IMR-90 (cell line): ENCODE measurements around the gene USP54. TPM values are rescaled to one million over a fixed set of nuclear protein-coding genes. Genes with fewer than 3 reads are reported as not detected.
"Not testable (repeated sequence)": the region's sequence is repeated elsewhere in the genome, so short reads cannot be mapped to it uniquely, and the experiment has no call there.

Experiments used
- ATAC-seq: fragments of 200-7000 bp; cut with Tn5 transposase; 2 replicates; pipeline ENCODE4 v1.9.1; 2020; ENCODE audit warnings: low read depth, mild to moderate bottlenecking, moderate library complexity
- BruUV-seq: library from RNA; stranded (reverse); fragments of 400-500 nt; replicated peaks from 2 replicates; lab custom pipeline; 2021; lab: Mats Ljungman, UMichigan
- CTCF ChIA-PET: fragments of 300-600 bp; formaldehyde crosslinking; extraction: SDS; loops from one replicate; lab custom pipeline; 2021; ENCODE audit warnings: antibody characterized with exemption; lab: Yijun Ruan, JAX
- POLR2A ChIA-PET: fragments of 300-600 bp; sonication (Branson Sonifier 250); formaldehyde crosslinking; loops from one replicate; lab custom pipeline; 2022; ENCODE audit warnings: antibody characterized with exemption; ENCODE audit not compliant: unreplicated experiment; lab: Charles Lee
- DNase-seq: peaks from one replicate; pipeline ENCODE4 v3.0.0; 2013
- H2AFZ ChIP-seq: replicated peaks from 2 replicates; pipeline ENCODE3; 2013; ENCODE audit warnings: low read length, mild to moderate bottlenecking; ENCODE audit not compliant: poor library complexity
- H2AK5ac ChIP-seq: 2 replicates; pipeline ENCODE4 v1.6.1; 2013; ENCODE audit warnings: low read depth, low read length, inconsistent platforms
- H2AK9ac ChIP-seq: replicated peaks from 2 replicates; pipeline ENCODE3; 2013; ENCODE audit warnings: mild to moderate bottlenecking, low read depth, low read length, moderate library complexity; ENCODE audit not compliant: poor library complexity
- H2BK120ac ChIP-seq: 2 replicates; pipeline ENCODE4 v1.6.1; 2013; ENCODE audit warnings: low read depth, low read length, inconsistent platforms
- H2BK15ac ChIP-seq: 3 replicates; pipeline ENCODE4 v1.6.1; 2013; ENCODE audit warnings: low read depth, low read length, inconsistent platforms
- H2BK20ac ChIP-seq: 2 replicates; pipeline ENCODE4 v1.6.1; 2013; ENCODE audit warnings: low read depth, mild to moderate bottlenecking, inconsistent platforms, low read length, moderate library complexity
- H2BK5ac ChIP-seq: 2 replicates; pipeline ENCODE4 v1.6.1; 2013; ENCODE audit warnings: mild to moderate bottlenecking, low read depth, low read length, inconsistent platforms; ENCODE audit not compliant: poor library complexity, severe bottlenecking
- H3K14ac ChIP-seq: replicated peaks from 2 replicates; pipeline ENCODE4 v1.6.1; 2013; ENCODE audit warnings: low read depth, low read length, inconsistent platforms
- H3K18ac ChIP-seq: 2 replicates; pipeline ENCODE4 v1.6.1; 2013; ENCODE audit warnings: low read depth, low read length, control low read depth
- H3K23ac ChIP-seq: 2 replicates; pipeline ENCODE4 v1.6.1; 2013; ENCODE audit warnings: low read depth, low read length, inconsistent platforms
- H3K27ac ChIP-seq: 2 replicates; pipeline ENCODE4 v1.5.1; 2013; ENCODE audit warnings: mild to moderate bottlenecking, control low read depth, low read length; ENCODE audit not compliant: insufficient read depth
- H3K27me3 ChIP-seq: 2 replicates; pipeline ENCODE4 v1.6.1; 2013; ENCODE audit warnings: low read length; ENCODE audit not compliant: control insufficient read depth, insufficient read depth
- H3K36me3 ChIP-seq: 2 replicates; pipeline ENCODE4 v1.6.1; 2013; ENCODE audit warnings: low read length, mixed read lengths; ENCODE audit not compliant: control insufficient read depth, insufficient read depth
- H3K4ac ChIP-seq: 2 replicates; pipeline ENCODE4 v1.6.1; 2013; ENCODE audit warnings: low read depth, low read length, inconsistent platforms
- H3K4me1 ChIP-seq: 2 replicates; pipeline ENCODE4 v1.6.1; 2013; ENCODE audit warnings: low read length, mixed read lengths; ENCODE audit not compliant: control insufficient read depth, insufficient read depth
- H3K4me2 ChIP-seq: 2 replicates; pipeline ENCODE4 v1.6.1; 2013; ENCODE audit warnings: low read depth, mild to moderate bottlenecking, control low read depth, low read length, moderate library complexity
- H3K4me3 ChIP-seq: 2 replicates; pipeline ENCODE4 v1.5.1; 2013; ENCODE audit warnings: low read depth, mild to moderate bottlenecking, control low read depth, low read length, moderate library complexity; ENCODE audit not compliant: insufficient read depth
- H3K56ac ChIP-seq: 2 replicates; pipeline ENCODE4 v1.6.1; 2013; ENCODE audit warnings: low read length, inconsistent platforms; ENCODE audit not compliant: insufficient read depth; ENCODE audit errors: extremely low read depth
- H3K79me1 ChIP-seq, 2 experiments: 2 replicates each; pipeline ENCODE4 v1.6.1; 2013; ENCODE audit warnings: low read length in 2 of 2, inconsistent platforms in 1 of 2, low read depth in 1 of 2
- H3K9ac ChIP-seq: 2 replicates; pipeline ENCODE4 v1.6.1; 2013; ENCODE audit warnings: low read depth, low read length, control low read depth
- H3K9me1 ChIP-seq: 2 replicates; pipeline ENCODE4 v1.6.1; 2013; ENCODE audit warnings: low read length, inconsistent platforms; ENCODE audit not compliant: insufficient read depth
- H3K9me3 ChIP-seq: 2 replicates; pipeline ENCODE4 v1.6.1; 2013; ENCODE audit warnings: low read length; ENCODE audit not compliant: control insufficient read depth, insufficient read depth
- H4K20me1 ChIP-seq: 2 replicates; pipeline ENCODE4 v1.6.1; 2013; ENCODE audit warnings: low read length, inconsistent platforms; ENCODE audit not compliant: insufficient read depth
- H4K5ac ChIP-seq: 2 replicates; pipeline ENCODE4 v1.6.1; 2013; ENCODE audit warnings: mild to moderate bottlenecking, low read depth, low read length, control low read depth
- H4K8ac ChIP-seq, 2 experiments: 2 replicates each; pipeline ENCODE4 v1.6.1; 2013; ENCODE audit warnings: low read depth in 2 of 2, low read length in 2 of 2, control low read depth in 1 of 2, inconsistent platforms in 1 of 2
- H4K91ac ChIP-seq: 2 replicates; pipeline ENCODE4 v1.6.1; 2013; ENCODE audit warnings: low read depth, low read length, inconsistent platforms; ENCODE audit not compliant: insufficient read depth
- WGBS, 2 experiments: methylation state at CpG; one replicate each; pipeline versions ENCODE4 v1.1.5 to v1.1.7; 2013; ENCODE audit warnings: missing lambda C conversion rate in 2 of 2; ENCODE audit not compliant: insufficient read length in 1 of 2; ENCODE audit errors: extremely low coverage in 2 of 2; 5-methylcytosine and 5-hydroxymethylcytosine counted together
- dilution Hi-C: fragments of 300-500 bp; cut with HindIII; formaldehyde crosslinking; loops from one replicate; pipeline ENCODE4 v1.14.3; 2018; ENCODE audit warnings: low sequenced_read_pairs; ENCODE audit not compliant: unreplicated experiment
- in situ Hi-C: fragments of 300-500 bp; cut with MboI; formaldehyde crosslinking; loops from 3 replicates; pipeline ENCODE4 v1.14.3; 2019; ENCODE audit warnings: low sequenced_read_pairs, inconsistent platforms, mixed read lengths
- intact Hi-C: fragments of 100-400 bp; cut with micrococcal nuclease; formaldehyde crosslinking; loops from 2 replicates; pipeline ENCODE4 v1.10.0; 2022
- polyA plus RNA-seq, 3 experiments: library from polyadenylated mRNA; depleted of rRNA; stranded (reverse); fragments of >200 nt; gene quantifications; 2 replicates each; pipeline ENCODE4 v1.2.3, GENCODE V29; 2012; ENCODE audit warnings: low replicate concordance in 1 of 3
- total RNA-seq: library from RNA; depleted of rRNA; stranded (reverse); fragments of >200 nt; gene quantifications from 2 replicates; pipeline ENCODE4 v1.2.3, GENCODE V29; 2012

Gene USP54
- total and polyA plus RNA-seq, 2 of the 4 experiments (the other 2 are of a cell fraction), result 4.0 to 7.9 TPM

- H4K8ac ChIP-seq, H3K4me1 ChIP-seq, H3K27ac ChIP-seq, H2BK120ac ChIP-seq, H3K9me1 ChIP-seq, H3K27me3 ChIP-seq, H3K4me2 ChIP-seq, H4K91ac ChIP-seq, H4K5ac ChIP-seq, in situ Hi-C loops, H2AK5ac ChIP-seq, DNase-seq, H2AK9ac ChIP-seq, dilution Hi-C loops, H3K36me3 ChIP-seq, intact Hi-C loops, H2BK15ac ChIP-seq, H3K23ac ChIP-seq, H2BK20ac ChIP-seq, H2AFZ ChIP-seq, H3K14ac ChIP-seq, BruUV-seq, H3K79me1 ChIP-seq, H4K20me1 ChIP-seq, POLR2A ChIA-PET, ATAC-seq, H3K56ac ChIP-seq, CTCF ChIA-PET, H3K4me3 ChIP-seq, H3K4ac ChIP-seq, H3K18ac ChIP-seq, H3K9ac ChIP-seq, H2BK5ac ChIP-seq, H3K9me3 ChIP-seq: not testable (repeated sequence)
- 100% methylated on average over 1 of the region's 7 CpGs; no CpG with 5 or more reads in 1 of the 2 experiments for WGBS, 2 experiments
Observed at GRCh38 chr10:73567025-73567424, 24.1 kb downstream of the USP54 start.
